Hematopoietic multipotent progenitor cell treated with erythropoietin and hydrocortisone succinate and interleukin-3 and kit ligand, for 15 days (in vitro differentiated cells): ENCODE measurements around the gene KCNA2.

Experiments
- DNase-seq: peaks from one replicate; pipeline ENCODE4 v3.0.0-alpha.2; 2015; ENCODE audit warnings: low spot score

The KCNA2 gene

GRCh38 chr1:110605901-110606656, at the start of gene KCNA2:
KCNA2 (minus strand) TSS chr1:110606358; CDS start chr1:110604782, 1,576 bp downstream.
- no peak for DNase-seq

DNA sequence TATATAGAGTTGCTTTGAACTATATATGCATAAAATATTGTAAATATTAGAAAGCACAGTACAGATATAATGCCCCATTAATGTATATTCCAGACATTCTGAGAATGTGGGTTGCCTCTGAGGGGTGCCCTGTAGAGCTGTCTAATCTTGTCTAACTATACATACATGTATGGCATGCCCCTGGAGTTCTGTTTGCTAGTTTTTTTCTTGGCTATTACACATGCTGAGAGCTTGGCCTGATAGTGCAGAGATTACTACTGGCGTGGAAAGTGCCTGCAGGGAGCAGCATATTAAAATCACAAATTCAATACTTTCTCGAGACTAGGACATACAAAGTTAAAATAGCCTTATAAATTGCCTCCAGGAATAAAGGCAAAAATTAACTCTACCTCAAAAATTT, 44.5 kb upstream of the KCNA2 start:
- no peak for DNase-seq

- DNase-seq, result no peak
Observed at GRCh38 chr1:110648417-110648816, 42.3 kb upstream of the KCNA2 start.

GRCh38 chr1:110647254-110647891, 41.2 kb upstream of the KCNA2 start:
- no peak for DNase-seq

DNA sequence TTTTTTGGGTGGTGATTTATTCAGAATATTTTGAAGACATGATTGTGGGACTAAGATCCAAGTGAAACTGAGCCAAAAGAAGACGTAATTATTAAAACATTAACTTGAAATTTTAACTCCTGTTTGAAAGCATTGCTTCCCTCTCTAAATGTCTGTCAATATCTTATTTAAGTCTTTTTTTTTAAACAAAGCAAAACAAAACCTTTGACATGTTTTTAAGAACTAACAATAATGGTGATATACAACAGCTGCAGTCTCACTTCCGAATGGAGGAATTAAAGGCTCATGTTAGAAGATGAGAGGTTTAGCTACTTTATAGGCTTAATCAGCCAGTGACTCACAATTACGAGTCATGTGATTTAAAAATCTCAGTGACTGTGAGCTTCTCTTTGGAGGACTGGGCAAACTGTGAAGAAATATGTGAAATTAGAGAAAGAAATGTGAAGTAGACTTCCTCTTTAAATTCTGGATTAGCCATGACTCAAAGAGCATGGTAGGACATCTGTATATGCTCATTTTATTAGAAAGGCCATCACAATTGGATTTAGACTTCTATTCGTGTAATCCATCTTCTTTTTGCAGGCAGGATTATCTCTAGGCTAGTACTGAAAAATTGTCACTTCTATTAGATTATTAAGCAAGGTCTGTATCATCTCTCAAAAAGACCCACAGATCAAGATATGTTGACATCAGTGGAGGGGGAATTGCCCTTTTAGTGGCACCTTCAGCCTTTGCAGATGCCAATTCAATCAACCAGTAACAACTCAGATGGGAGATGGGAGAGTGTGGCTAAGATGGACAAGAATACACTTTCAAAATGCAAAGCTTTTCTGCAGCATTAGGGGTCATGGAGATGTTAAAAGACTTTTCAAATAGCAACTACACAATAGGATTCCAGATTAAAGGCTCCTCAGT, 39.9 kb upstream of the KCNA2 start:
- no peak for DNase-seq

- DNase-seq, result no peak
Observed at GRCh38 chr1:110645211-110645610, 39.1 kb upstream of the KCNA2 start.

DNA sequence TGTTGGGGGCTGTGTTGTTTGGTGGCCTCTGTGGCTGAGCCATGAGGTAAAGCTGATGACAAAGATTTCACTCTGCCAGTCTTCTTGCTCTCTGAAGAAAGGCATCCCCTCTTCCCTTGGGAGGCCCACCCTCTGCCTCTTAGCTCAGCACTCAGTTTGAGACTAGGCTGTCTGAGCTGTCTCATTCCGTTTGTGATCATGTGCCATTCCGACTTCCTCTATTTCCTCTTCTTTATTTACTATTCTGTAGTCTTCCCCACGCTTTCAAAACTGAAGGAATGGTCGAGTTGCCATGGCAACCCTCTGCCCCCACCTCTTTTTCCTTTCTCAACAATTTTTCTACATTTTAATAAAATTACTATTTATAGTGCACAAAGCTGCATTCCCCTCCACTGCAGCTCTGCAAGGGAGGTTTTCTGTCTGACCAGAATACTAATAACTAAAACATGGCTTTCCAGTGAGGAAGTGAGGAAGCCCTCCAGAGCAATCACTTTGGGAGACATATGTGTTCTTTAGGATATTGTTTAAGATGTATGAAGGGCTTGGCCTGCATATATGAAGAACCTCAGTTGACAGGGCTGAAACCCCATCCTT, 37.8 kb upstream of the KCNA2 start:
- DNase-seq, result no peak

DNA sequence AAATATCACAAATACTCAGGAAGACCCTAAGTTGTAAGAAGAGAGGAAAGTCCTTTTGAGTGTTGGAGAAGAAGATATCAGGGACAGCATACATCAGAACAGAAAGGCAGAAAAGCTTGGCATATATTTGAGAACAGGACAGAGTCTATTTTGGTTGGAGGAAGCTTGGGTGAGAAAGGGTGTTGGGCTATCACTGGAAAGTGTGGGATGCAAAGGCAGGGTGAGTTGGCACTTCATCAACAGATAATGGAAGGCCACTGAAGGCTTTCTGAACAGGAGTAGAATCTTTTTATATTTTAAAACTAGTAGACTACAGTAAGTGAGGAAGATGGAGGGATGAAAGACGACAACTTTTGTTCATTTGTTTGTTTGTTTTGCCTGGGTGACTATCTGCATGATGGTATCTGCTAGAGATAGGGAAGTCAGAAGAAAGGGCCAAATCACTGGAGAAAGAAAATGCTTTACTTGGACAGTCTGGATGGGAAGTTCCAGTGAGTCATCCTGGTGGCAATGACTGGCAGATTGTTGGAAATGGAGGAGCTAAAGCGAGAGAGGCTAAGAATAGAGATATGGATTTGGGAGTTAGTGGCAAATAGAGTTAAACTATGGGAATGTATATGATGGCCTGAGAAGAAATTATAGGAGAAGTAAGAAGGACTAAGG, 33.7 kb upstream of the KCNA2 start:
- no peak for DNase-seq

DNA sequence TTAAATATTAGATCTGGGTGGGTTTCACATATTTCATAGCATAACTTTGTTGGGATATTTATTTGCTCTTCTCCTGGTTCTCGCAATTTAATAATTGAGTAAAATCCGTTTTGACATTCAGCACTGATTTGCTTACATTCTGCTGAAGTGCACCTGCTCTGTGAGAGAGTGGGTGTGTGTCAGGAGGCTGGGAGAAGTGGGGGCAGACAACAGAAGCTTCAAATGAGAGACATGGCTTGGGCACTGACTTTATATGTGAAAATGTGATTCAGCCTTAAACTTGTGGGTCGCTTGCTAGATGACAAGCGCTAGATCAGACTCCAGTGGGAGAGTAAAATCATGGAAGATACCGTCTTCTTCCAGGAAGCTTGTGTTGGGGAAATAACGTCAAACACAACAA, 32.4 kb upstream of the KCNA2 start:
- no peak for DNase-seq

GRCh38 chr1:110638058-110638457, 31.9 kb upstream of the KCNA2 start:
- no peak for DNase-seq

DNA sequence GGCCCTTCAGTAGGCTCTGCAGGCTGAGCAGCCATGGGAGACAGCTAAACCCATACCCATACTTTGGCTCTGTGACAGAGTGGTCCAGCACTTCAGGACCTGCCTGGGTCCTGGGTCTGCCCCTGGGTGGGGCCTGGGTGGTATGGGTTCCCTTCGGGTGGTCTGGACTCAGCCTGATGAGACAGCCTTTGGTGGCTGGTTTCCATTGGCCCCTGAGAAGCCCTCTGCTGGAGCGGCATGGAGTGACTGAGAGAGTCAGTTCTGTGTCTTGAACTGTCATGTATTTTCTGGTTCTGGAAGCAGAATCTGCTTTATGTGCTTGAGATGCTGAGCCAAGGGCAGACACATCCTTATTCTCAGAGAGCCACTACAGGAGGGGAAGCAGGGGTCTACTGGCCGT, 31.3 kb upstream of the KCNA2 start:
- DNase-seq, result no peak

DNA sequence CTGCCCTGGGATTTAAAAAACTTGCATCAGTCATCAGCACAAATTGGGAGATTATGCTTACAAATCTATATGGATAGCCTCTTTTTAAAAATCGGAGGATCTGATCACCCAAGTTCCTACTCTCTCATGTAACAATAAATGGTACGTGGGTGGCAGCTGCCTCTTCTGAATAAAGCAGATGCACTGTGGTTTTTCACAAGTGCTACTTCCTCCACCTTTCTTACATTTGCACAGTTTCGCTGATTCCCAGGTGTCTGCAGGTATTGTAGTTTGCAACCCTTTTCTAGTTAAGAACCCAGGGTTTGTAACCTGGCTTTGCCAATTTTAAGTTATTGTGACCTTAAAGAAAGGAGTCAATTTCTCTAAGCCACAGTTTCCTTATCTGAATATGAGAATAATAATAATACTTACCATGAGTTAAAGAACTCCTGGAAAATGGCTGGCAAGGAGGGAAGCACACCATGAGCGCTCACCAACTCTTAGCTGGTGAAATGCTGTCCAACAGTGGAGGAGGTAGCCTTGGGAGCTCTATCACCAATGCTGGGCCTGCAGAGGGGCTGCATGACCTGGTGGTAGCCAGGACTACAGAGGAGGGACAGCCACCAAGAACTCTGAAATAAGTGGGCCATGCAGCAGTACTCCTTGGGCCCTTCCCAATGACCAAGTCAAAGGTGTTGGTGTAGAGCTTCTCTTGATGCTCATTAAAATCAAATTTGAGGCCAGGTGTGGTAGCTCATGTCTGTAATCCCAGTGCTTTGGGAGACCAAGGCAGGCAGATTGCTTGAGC, 30.2 kb upstream of the KCNA2 start:
- DNase-seq, result no peak

DNA sequence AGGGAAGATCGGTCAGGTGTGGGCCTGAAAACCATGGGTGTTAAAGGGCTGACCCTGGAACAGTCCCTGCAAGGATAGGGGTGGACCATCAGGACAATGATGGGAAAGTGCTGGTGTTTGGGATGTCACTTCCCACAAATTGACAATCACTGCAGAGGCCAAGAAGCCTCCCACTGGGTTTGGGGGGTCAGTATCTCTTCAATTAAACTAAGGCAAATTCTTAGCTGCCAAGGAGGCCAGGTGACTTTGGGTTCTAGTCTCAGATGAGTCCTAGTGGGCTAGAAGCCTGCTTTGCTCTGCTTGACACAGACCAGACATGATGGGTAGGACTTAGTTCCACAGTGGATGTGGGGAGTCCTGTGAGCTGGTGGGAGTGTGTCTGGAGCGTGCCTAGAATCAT, 29.3 kb upstream of the KCNA2 start:
- no peak for DNase-seq

- DNase-seq, result no peak
Observed at GRCh38 chr1:110634455-110635311, 28.5 kb upstream of the KCNA2 start.

GRCh38 chr1:110634086-110634454, 27.9 kb upstream of the KCNA2 start:
- no peak for DNase-seq

DNA sequence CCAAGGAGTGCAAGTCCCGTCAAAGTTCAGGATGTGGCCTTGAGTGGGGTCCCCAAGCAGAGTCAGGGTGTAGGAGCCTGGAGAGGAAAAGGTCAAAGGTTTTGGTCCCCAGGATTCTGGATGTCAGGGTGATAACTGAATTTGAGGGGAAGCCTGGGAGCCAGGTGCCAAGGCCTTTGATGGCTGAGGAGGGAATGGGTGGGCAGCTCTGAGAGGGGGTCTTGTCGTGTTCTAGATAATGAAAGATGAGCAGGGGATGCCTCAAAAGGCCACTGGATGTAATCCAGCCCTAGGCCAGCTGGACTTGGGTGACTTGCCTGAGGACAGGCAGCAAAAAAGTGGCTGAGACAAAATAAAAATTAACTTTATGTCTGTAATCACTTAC, 27.5 kb upstream of the KCNA2 start:
- DNase-seq, result no peak

- no peak for DNase-seq
Observed at GRCh38 chr1:110631836-110632620, 25.9 kb upstream of the KCNA2 start.

DNA sequence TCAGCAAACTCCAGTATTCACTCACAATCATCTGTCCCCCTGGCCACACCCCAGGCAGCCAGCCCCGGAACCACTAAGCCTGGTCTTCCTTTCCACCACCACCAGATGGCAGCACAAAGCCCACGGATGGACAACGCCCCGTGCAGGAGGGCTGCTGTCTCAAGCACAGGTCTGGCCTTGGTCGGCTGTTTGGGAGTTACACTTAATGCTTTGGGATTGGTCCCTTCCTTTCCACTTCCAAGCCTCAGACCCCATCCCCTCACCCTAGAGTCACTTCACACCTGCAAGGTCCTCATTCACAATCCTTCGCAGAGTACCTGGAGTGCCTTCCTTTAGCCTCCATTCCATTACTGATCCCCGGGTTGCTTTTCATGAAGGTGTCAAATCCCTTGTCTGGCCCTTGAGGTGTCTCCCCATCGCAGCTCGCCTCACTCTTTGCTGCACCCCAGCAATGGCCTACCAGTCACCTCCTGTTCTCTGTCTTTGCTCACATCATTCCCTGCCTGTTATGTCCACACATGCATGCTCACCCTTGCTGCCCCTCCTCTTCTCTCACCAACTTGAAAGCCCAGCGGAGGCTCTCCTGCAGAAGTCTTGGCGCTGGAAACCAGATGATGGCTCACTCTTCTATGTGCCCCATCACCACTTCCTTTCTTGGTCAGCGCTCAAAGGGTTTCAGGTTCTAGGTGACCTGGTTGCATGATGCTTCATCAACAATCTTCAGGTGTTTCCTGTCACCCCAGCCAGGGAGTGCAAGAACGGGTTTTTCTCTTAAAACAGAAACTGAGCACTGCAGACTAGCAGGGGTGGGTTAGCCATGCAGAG, 24.9 kb upstream of the KCNA2 start:
- peak; percentile 64 for DNase-seq
